IMR-90 (cell line): Measurements from ENCODE around the gene TRPV4. TPM values are rescaled to one million over a fixed set of nuclear protein-coding genes. Genes with fewer than 3 reads are reported as not detected.

Experiments used
- ATAC-seq: fragments of 200-7000 bp; cut with Tn5 transposase; 2 replicates; pipeline ENCODE4 v1.9.1; 2020; ENCODE audit warnings: low read depth, mild to moderate bottlenecking, moderate library complexity
- BruUV-seq: library from RNA; stranded (reverse); fragments of 400-500 nt; replicated peaks from 2 replicates; lab custom pipeline; 2021; lab: Mats Ljungman, UMichigan
- CTCF ChIA-PET: fragments of 300-600 bp; formaldehyde crosslinking; extraction: SDS; loops from one replicate; lab custom pipeline; 2021; ENCODE audit warnings: antibody characterized with exemption; lab: Yijun Ruan, JAX
- POLR2A ChIA-PET: fragments of 300-600 bp; sonication (Branson Sonifier 250); formaldehyde crosslinking; loops from one replicate; lab custom pipeline; 2022; ENCODE audit warnings: antibody characterized with exemption; ENCODE audit not compliant: unreplicated experiment; lab: Charles Lee
- DNase-seq: peaks from one replicate; pipeline ENCODE4 v3.0.0; 2013
- H2AFZ ChIP-seq: replicated peaks from 2 replicates; pipeline ENCODE3; 2013; ENCODE audit warnings: low read length, mild to moderate bottlenecking; ENCODE audit not compliant: poor library complexity
- H2AK5ac ChIP-seq: 2 replicates; pipeline ENCODE4 v1.6.1; 2013; ENCODE audit warnings: low read depth, low read length, inconsistent platforms
- H2AK9ac ChIP-seq: replicated peaks from 2 replicates; pipeline ENCODE3; 2013; ENCODE audit warnings: mild to moderate bottlenecking, low read depth, low read length, moderate library complexity; ENCODE audit not compliant: poor library complexity
- H2BK120ac ChIP-seq: 2 replicates; pipeline ENCODE4 v1.6.1; 2013; ENCODE audit warnings: low read depth, low read length, inconsistent platforms
- H2BK15ac ChIP-seq: 3 replicates; pipeline ENCODE4 v1.6.1; 2013; ENCODE audit warnings: low read depth, low read length, inconsistent platforms
- H2BK20ac ChIP-seq: 2 replicates; pipeline ENCODE4 v1.6.1; 2013; ENCODE audit warnings: low read depth, mild to moderate bottlenecking, inconsistent platforms, low read length, moderate library complexity
- H2BK5ac ChIP-seq: 2 replicates; pipeline ENCODE4 v1.6.1; 2013; ENCODE audit warnings: mild to moderate bottlenecking, low read depth, low read length, inconsistent platforms; ENCODE audit not compliant: poor library complexity, severe bottlenecking
- H3K14ac ChIP-seq: replicated peaks from 2 replicates; pipeline ENCODE4 v1.6.1; 2013; ENCODE audit warnings: low read depth, low read length, inconsistent platforms
- H3K18ac ChIP-seq: 2 replicates; pipeline ENCODE4 v1.6.1; 2013; ENCODE audit warnings: low read depth, low read length, control low read depth
- H3K23ac ChIP-seq: 2 replicates; pipeline ENCODE4 v1.6.1; 2013; ENCODE audit warnings: low read depth, low read length, inconsistent platforms
- H3K27ac ChIP-seq: 2 replicates; pipeline ENCODE4 v1.5.1; 2013; ENCODE audit warnings: mild to moderate bottlenecking, control low read depth, low read length; ENCODE audit not compliant: insufficient read depth
- H3K27me3 ChIP-seq: 2 replicates; pipeline ENCODE4 v1.6.1; 2013; ENCODE audit warnings: low read length; ENCODE audit not compliant: control insufficient read depth, insufficient read depth
- H3K36me3 ChIP-seq: 2 replicates; pipeline ENCODE4 v1.6.1; 2013; ENCODE audit warnings: low read length, mixed read lengths; ENCODE audit not compliant: control insufficient read depth, insufficient read depth
- H3K4ac ChIP-seq: 2 replicates; pipeline ENCODE4 v1.6.1; 2013; ENCODE audit warnings: low read depth, low read length, inconsistent platforms
- H3K4me1 ChIP-seq: 2 replicates; pipeline ENCODE4 v1.6.1; 2013; ENCODE audit warnings: low read length, mixed read lengths; ENCODE audit not compliant: control insufficient read depth, insufficient read depth
- H3K4me2 ChIP-seq: 2 replicates; pipeline ENCODE4 v1.6.1; 2013; ENCODE audit warnings: low read depth, mild to moderate bottlenecking, control low read depth, low read length, moderate library complexity
- H3K4me3 ChIP-seq: 2 replicates; pipeline ENCODE4 v1.5.1; 2013; ENCODE audit warnings: low read depth, mild to moderate bottlenecking, control low read depth, low read length, moderate library complexity; ENCODE audit not compliant: insufficient read depth
- H3K56ac ChIP-seq: 2 replicates; pipeline ENCODE4 v1.6.1; 2013; ENCODE audit warnings: low read length, inconsistent platforms; ENCODE audit not compliant: insufficient read depth; ENCODE audit errors: extremely low read depth
- H3K79me1 ChIP-seq, 2 experiments: 2 replicates each; pipeline ENCODE4 v1.6.1; 2013; ENCODE audit warnings: low read length in 2 of 2, inconsistent platforms in 1 of 2, low read depth in 1 of 2
- H3K9ac ChIP-seq: 2 replicates; pipeline ENCODE4 v1.6.1; 2013; ENCODE audit warnings: low read depth, low read length, control low read depth
- H3K9me1 ChIP-seq: 2 replicates; pipeline ENCODE4 v1.6.1; 2013; ENCODE audit warnings: low read length, inconsistent platforms; ENCODE audit not compliant: insufficient read depth
- H3K9me3 ChIP-seq: 2 replicates; pipeline ENCODE4 v1.6.1; 2013; ENCODE audit warnings: low read length; ENCODE audit not compliant: control insufficient read depth, insufficient read depth
- H4K20me1 ChIP-seq: 2 replicates; pipeline ENCODE4 v1.6.1; 2013; ENCODE audit warnings: low read length, inconsistent platforms; ENCODE audit not compliant: insufficient read depth
- H4K5ac ChIP-seq: 2 replicates; pipeline ENCODE4 v1.6.1; 2013; ENCODE audit warnings: mild to moderate bottlenecking, low read depth, low read length, control low read depth
- H4K8ac ChIP-seq, 2 experiments: 2 replicates each; pipeline ENCODE4 v1.6.1; 2013; ENCODE audit warnings: low read depth in 2 of 2, low read length in 2 of 2, control low read depth in 1 of 2, inconsistent platforms in 1 of 2
- H4K91ac ChIP-seq: 2 replicates; pipeline ENCODE4 v1.6.1; 2013; ENCODE audit warnings: low read depth, low read length, inconsistent platforms; ENCODE audit not compliant: insufficient read depth
- BHLHE40 ChIP-seq: fragments of 150-350 bp; IDR thresholded peaks from 2 replicates; pipeline ENCODE4 v1.6.1; 2016; ENCODE audit warnings: mild to moderate bottlenecking, low read depth, low read length
- CEBPB ChIP-seq: IDR thresholded peaks from 2 replicates; pipeline ENCODE4 v1.6.1; 2012; ENCODE audit warnings: low read depth, low read length, improper control_type of control experiment
- FOS ChIP-seq: fragments of 150-350 bp; IDR thresholded peaks from 2 replicates; pipeline ENCODE4 v1.6.1; 2016; ENCODE audit warnings: low read depth, low read length
- MXI1 ChIP-seq: IDR thresholded peaks from 2 replicates; pipeline ENCODE4 v1.6.1; 2012; ENCODE audit warnings: low read depth, mild to moderate bottlenecking, low read length, moderate library complexity, borderline replicate concordance
- NFE2L2 ChIP-seq: fragments of 150-350 bp; IDR thresholded peaks from 2 replicates; pipeline ENCODE4 v1.6.1; 2016; ENCODE audit warnings: low read depth, mild to moderate bottlenecking, low read length
- SMC3 ChIP-seq: fragments of 150-350 bp; IDR thresholded peaks from 2 replicates; pipeline ENCODE4 v1.6.1; 2016; ENCODE audit warnings: low read depth, mild to moderate bottlenecking, antibody characterized with exemption, low read length, moderate library complexity
- WGBS, 2 experiments: methylation state at CpG; one replicate each; pipeline versions ENCODE4 v1.1.5 to v1.1.7; 2013; ENCODE audit warnings: missing lambda C conversion rate in 2 of 2; ENCODE audit not compliant: insufficient read length in 1 of 2; ENCODE audit errors: extremely low coverage in 2 of 2; 5-methylcytosine and 5-hydroxymethylcytosine counted together
- dilution Hi-C: fragments of 300-500 bp; cut with HindIII; formaldehyde crosslinking; loops from one replicate; pipeline ENCODE4 v1.14.3; 2018; ENCODE audit warnings: low sequenced_read_pairs; ENCODE audit not compliant: unreplicated experiment
- in situ Hi-C: fragments of 300-500 bp; cut with MboI; formaldehyde crosslinking; loops from 3 replicates; pipeline ENCODE4 v1.14.3; 2019; ENCODE audit warnings: low sequenced_read_pairs, inconsistent platforms, mixed read lengths
- intact Hi-C: fragments of 100-400 bp; cut with micrococcal nuclease; formaldehyde crosslinking; loops from 2 replicates; pipeline ENCODE4 v1.10.0; 2022
- polyA plus RNA-seq, 3 experiments: library from polyadenylated mRNA; depleted of rRNA; stranded (reverse); fragments of >200 nt; gene quantifications; 2 replicates each; pipeline ENCODE4 v1.2.3, GENCODE V29; 2012; ENCODE audit warnings: low replicate concordance in 1 of 3
- total RNA-seq: library from RNA; depleted of rRNA; stranded (reverse); fragments of >200 nt; gene quantifications from 2 replicates; pipeline ENCODE4 v1.2.3, GENCODE V29; 2012
- TF ChIP-seq, protein P1 (sequence below): fragments of 150-350 bp; IDR thresholded peaks from 2 replicates; pipeline ENCODE4 v1.6.1; 2016; ENCODE audit warnings: low read depth, mild to moderate bottlenecking, low read length, moderate library complexity, borderline replicate concordance
- TF ChIP-seq, protein P2 (sequence below): fragments of 150-350 bp; IDR thresholded peaks from 2 replicates; pipeline ENCODE4 v1.6.1; 2017; ENCODE audit warnings: mild to moderate bottlenecking, antibody characterized with exemption, low read length, low read depth

The TRPV4 gene
- total and polyA plus RNA-seq, 2 of the 4 experiments (the other 2 are of a cell fraction) = 1.1 to 6.1 TPM

DNA sequence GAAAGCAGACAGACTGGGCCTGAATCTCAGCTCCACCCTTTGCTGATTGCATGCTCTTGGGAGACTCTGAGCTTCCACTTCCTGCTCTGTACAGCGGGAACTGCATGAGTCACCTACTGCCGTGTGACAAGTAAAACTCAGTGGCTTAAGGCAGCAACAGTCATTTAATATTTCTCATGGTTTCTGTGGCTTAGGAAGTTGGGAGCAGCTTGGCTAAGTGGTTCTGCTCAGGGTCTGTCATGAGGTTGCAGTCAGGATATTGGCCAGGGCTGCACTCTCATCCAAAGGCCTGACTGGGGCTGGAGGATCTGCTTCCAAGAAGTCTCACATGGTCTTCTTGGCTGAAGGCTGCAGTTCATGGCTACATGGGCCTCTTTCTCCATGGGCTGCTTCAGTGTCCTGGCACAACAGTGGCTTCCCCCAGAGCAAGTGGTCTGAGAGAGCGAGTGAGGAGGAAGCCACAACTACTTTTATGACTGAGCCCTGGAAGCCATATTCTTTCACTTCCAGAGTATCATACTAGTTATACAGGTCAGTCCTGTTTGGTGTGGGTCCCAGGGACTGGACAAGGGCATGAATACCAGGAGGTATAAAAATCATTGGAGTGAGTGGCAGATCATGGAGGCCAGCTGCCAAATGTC lies 69.9 kb downstream of the TRPV4 start:
- no TSS peak for BruUV-seq
- H3K27me3 ChIP-seq = peaks cover 18% of the 10 kb centered on the region; the same call in 1 of the 2 replicates
- no peak overlapping the region for H4K5ac ChIP-seq
- H3K14ac ChIP-seq = no peak overlapping the region
- H3K79me1 ChIP-seq = no peaks in the 10 kb centered on the region
- H3K9me1 ChIP-seq = no peaks in the 10 kb centered on the region
- 63% methylated on average over 2 of the region's 3 CpGs; no CpG with 5 or more reads in 1 of the 2 experiments for WGBS, 2 experiments
- no peak overlapping the region for H2BK20ac ChIP-seq
- intact Hi-C loops (no loop called here), in situ Hi-C loops (no loop called here), dilution Hi-C loops (no loop called here)
- H3K4me3 ChIP-seq = no peak overlapping the region
- POLR2A ChIA-PET = no interaction called here
- H3K4ac ChIP-seq = no peak overlapping the region
- CTCF ChIA-PET = no interaction called here
- no peak overlapping the region for H2AK5ac ChIP-seq
- no peak overlapping the region for H2BK15ac ChIP-seq
- no peak overlapping the region for H3K18ac ChIP-seq
- H4K8ac ChIP-seq = no peak overlapping the region
- no peak overlapping the region for H3K4me2 ChIP-seq
- H2AFZ ChIP-seq = peak overlapping the region; percentile 72
- no peak overlapping the region for H4K91ac ChIP-seq
- H4K20me1 ChIP-seq = no peaks in the 10 kb centered on the region
- no peak overlapping the region for H3K56ac ChIP-seq
- H3K4me1 ChIP-seq = no peaks in the 10 kb centered on the region
- H2BK120ac ChIP-seq = no peak overlapping the region
- DNase-seq (peak; percentile 58), ATAC-seq (no peak)
- no peak overlapping the region for H3K9ac ChIP-seq
- H3K36me3 ChIP-seq = no peaks in the 10 kb centered on the region
- no peak overlapping the region for H2AK9ac ChIP-seq
- no peak overlapping the region for H3K27ac ChIP-seq
- H2BK5ac ChIP-seq = no peak overlapping the region
- no peak for TF ChIP-seq FOS
- TF ChIP-seq NFE2L2 = no peak
- no peak for TF ChIP-seq MXI1
- no peak for TF ChIP-seq BHLHE40
- TF ChIP-seq, protein P1, sequence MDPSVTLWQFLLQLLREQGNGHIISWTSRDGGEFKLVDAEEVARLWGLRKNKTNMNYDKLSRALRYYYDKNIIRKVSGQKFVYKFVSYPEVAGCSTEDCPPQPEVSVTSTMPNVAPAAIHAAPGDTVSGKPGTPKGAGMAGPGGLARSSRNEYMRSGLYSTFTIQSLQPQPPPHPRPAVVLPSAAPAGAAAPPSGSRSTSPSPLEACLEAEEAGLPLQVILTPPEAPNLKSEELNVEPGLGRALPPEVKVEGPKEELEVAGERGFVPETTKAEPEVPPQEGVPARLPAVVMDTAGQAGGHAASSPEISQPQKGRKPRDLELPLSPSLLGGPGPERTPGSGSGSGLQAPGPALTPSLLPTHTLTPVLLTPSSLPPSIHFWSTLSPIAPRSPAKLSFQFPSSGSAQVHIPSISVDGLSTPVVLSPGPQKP = no peak
- no peak for TF ChIP-seq CEBPB
- TF ChIP-seq, protein P2, sequence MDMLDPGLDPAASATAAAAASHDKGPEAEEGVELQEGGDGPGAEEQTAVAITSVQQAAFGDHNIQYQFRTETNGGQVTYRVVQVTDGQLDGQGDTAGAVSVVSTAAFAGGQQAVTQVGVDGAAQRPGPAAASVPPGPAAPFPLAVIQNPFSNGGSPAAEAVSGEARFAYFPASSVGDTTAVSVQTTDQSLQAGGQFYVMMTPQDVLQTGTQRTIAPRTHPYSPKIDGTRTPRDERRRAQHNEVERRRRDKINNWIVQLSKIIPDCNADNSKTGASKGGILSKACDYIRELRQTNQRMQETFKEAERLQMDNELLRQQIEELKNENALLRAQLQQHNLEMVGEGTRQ = no peak
- no peak for TF ChIP-seq SMC3
- no peak overlapping the region for H3K23ac ChIP-seq
- H3K9me3 ChIP-seq = peaks cover 2% of the 10 kb centered on the region; the same call in 1 of the 2 replicates
